ENCODE data around the gene PSTPIP2. TPM values are rescaled to one million over a fixed set of nuclear protein-coding genes. Genes with fewer than 3 reads are reported as not detected.
A peak's percentile ranks its signal among the peaks of the same experiment; 100 is the strongest.

Gene PSTPIP2
- total and polyA plus RNA-seq, 2 of the 13 experiments (the other 11 are each of a cell fraction or from before 2014, with no cell fraction given), result 0.25 to 0.27 TPM

- peak; percentile 100 for TF ChIP-seq RELA (CRISPR knock-in tag; IDR thresholded peaks at IDR 0.05)
- TF ChIP-seq ZNF614 (CRISPR knock-in tag; IDR thresholded peaks at IDR 0.05; ENCODE audit: borderline replicate concordance), result peak; percentile 61; the same call in 1 of the 2 replicates
- TF ChIP-seq, protein P1, sequence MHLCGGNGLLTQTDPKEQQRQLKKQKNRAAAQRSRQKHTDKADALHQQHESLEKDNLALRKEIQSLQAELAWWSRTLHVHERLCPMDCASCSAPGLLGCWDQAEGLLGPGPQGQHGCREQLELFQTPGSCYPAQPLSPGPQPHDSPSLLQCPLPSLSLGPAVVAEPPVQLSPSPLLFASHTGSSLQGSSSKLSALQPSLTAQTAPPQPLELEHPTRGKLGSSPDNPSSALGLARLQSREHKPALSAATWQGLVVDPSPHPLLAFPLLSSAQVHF (CRISPR knock-in tag; IDR thresholded peaks at IDR 0.05), result no peak
- TF ChIP-seq ZNF598 (CRISPR knock-in tag; IDR thresholded peaks at IDR 0.05; ENCODE audit: borderline replicate concordance), result no peak
- TF ChIP-seq SOX5 (CRISPR knock-in tag; IDR thresholded peaks at IDR 0.05; ENCODE audit: borderline replicate concordance), result peak; percentile 84
- no peak for TF ChIP-seq ZNF512B (CRISPR knock-in tag; IDR thresholded peaks at IDR 0.05; ENCODE audit: borderline replicate concordance)
- TF ChIP-seq NFYC (CRISPR knock-in tag; IDR thresholded peaks at IDR 0.05), result no peak
- TF ChIP-seq, protein P2, sequence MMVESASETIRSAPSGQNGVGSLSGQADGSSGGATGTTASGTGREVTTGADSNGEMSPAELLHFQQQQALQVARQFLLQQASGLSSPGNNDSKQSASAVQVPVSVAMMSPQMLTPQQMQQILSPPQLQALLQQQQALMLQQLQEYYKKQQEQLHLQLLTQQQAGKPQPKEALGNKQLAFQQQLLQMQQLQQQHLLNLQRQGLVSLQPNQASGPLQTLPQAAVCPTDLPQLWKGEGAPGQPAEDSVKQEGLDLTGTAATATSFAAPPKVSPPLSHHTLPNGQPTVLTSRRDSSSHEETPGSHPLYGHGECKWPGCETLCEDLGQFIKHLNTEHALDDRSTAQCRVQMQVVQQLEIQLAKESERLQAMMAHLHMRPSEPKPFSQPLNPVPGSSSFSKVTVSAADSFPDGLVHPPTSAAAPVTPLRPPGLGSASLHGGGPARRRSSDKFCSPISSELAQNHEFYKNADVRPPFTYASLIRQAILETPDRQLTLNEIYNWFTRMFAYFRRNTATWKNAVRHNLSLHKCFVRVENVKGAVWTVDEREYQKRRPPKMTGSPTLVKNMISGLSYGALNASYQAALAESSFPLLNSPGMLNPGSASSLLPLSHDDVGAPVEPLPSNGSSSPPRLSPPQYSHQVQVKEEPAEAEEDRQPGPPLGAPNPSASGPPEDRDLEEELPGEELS (CRISPR knock-in tag; IDR thresholded peaks at IDR 0.05), result peak; percentile 88
- TF ChIP-seq KLF6 (CRISPR knock-in tag; IDR thresholded peaks at IDR 0.05), result no peak
- no peak for TF ChIP-seq ZNF563 (CRISPR knock-in tag; IDR thresholded peaks at IDR 0.05)
- TF ChIP-seq NCOR1 (IDR thresholded peaks at IDR 0.05; ENCODE audit: borderline replicate concordance, low read length), result peak; percentile 87
Measured at GRCh38 chr18:46051731-46052461, 20.2 kb downstream of the PSTPIP2 start (continued).

All from HepG2 (cell line).